ENCODE measurements around the gene RABEPK.

- TF ChIP-seq CTCF (IDR thresholded peaks at IDR 0.05) (no peak), POLR2A (IDR thresholded peaks at IDR 0.05) (no peak)
Observed at GRCh38 chr9:125204477-125204876, 4.1 kb downstream of the RABEPK start.

All from heart left ventricle (tissue), 13 donors.